NT2/D1 (cell line): ENCODE data around the gene FHAD1.

ENCODE experiments used
- DNase-seq: peaks from one replicate; pipeline ENCODE4 v3.0.0-alpha.2; 2011; ENCODE audit warnings: low read depth, low spot score
- H3K27me3 ChIP-seq: 2 replicates; pipeline ENCODE4 v1.6.0; 2011; ENCODE audit warnings: mild to moderate bottlenecking; ENCODE audit not compliant: insufficient read length, insufficient read depth
- H3K36me3 ChIP-seq: 2 replicates; pipeline ENCODE4 v1.6.1; 2011; ENCODE audit warnings: mild to moderate bottlenecking, low read length, mixed read lengths; ENCODE audit not compliant: insufficient read depth, insufficient read length
- H3K4me1 ChIP-seq: 2 replicates; pipeline ENCODE4 v1.5.1; 2011; ENCODE audit not compliant: insufficient read depth, insufficient read length
- H3K4me3 ChIP-seq: 2 replicates; pipeline ENCODE4 v1.5.1; 2011; ENCODE audit warnings: low read depth; ENCODE audit not compliant: insufficient read length
- H3K9ac ChIP-seq: 2 replicates; pipeline ENCODE4 v1.6.0; 2011; ENCODE audit warnings: low read depth; ENCODE audit not compliant: insufficient read length
- H3K9me3 ChIP-seq: 2 replicates; pipeline ENCODE4 v1.5.1; 2011; ENCODE audit warnings: mild to moderate bottlenecking, low read length; ENCODE audit not compliant: insufficient read depth
- SUZ12 ChIP-seq: IDR thresholded peaks from 2 replicates; pipeline ENCODE4 v1.6.1; 2011; ENCODE audit not compliant: insufficient read length, insufficient read depth; ENCODE audit errors: extremely low read depth
- YY1 ChIP-seq: IDR thresholded peaks from 2 replicates; pipeline ENCODE4 v1.6.1; 2011; ENCODE audit not compliant: insufficient read length, insufficient read depth
- ZNF274 ChIP-seq: IDR thresholded peaks from 2 replicates; pipeline ENCODE4 v1.6.1; 2011; ENCODE audit warnings: mild to moderate bottlenecking, low read depth, low read length

Gene FHAD1

DNA sequence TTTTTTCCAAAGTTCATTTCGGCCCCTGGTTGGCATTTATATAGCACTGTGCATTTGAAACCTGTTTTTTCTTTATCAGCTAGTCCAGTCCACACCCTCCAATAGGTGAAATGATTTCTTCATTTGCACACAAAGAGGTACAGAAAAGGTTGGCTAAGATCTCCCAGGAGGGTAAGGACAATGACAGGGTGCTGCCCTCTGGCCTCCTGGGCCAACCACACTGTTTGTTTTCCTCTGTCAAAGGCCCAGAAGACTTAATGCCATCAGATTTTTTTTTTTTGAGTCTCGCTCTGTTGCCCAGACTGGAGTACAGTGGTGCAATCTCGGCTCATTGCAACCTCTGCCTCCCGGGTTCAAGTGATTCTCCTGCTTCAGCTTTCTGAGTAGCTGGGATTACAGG, 92.5 kb downstream of the FHAD1 start:
- peaks cover 7% of the 10 kb centered on the region for H3K4me1 ChIP-seq
- H3K27me3 ChIP-seq: no peaks in the 10 kb centered on the region
- H3K9ac ChIP-seq: no peak overlapping the region
- H3K9me3 ChIP-seq: peaks cover 5% of the 10 kb centered on the region; the same call in 1 of the 2 replicates
- H3K36me3 ChIP-seq: no peaks in the 10 kb centered on the region
- no peak for TF ChIP-seq SUZ12
- no peak for TF ChIP-seq ZNF274
- TF ChIP-seq YY1: no peak
- H3K4me3 ChIP-seq: no peak overlapping the region
- no peak for DNase-seq

GRCh38 chr1:15341228-15341627, 94.2 kb downstream of the FHAD1 start:
- H3K4me3 ChIP-seq: no peak overlapping the region
- no peaks in the 10 kb centered on the region for H3K27me3 ChIP-seq
- H3K4me1 ChIP-seq: peaks cover 7% of the 10 kb centered on the region
- H3K9me3 ChIP-seq: peaks cover 5% of the 10 kb centered on the region; the same call in 1 of the 2 replicates
- H3K9ac ChIP-seq: no peak overlapping the region
- no peaks in the 10 kb centered on the region for H3K36me3 ChIP-seq
- TF ChIP-seq ZNF274: no peak
- no peak for TF ChIP-seq YY1
- TF ChIP-seq SUZ12: no peak
- no peak for DNase-seq

DNA sequence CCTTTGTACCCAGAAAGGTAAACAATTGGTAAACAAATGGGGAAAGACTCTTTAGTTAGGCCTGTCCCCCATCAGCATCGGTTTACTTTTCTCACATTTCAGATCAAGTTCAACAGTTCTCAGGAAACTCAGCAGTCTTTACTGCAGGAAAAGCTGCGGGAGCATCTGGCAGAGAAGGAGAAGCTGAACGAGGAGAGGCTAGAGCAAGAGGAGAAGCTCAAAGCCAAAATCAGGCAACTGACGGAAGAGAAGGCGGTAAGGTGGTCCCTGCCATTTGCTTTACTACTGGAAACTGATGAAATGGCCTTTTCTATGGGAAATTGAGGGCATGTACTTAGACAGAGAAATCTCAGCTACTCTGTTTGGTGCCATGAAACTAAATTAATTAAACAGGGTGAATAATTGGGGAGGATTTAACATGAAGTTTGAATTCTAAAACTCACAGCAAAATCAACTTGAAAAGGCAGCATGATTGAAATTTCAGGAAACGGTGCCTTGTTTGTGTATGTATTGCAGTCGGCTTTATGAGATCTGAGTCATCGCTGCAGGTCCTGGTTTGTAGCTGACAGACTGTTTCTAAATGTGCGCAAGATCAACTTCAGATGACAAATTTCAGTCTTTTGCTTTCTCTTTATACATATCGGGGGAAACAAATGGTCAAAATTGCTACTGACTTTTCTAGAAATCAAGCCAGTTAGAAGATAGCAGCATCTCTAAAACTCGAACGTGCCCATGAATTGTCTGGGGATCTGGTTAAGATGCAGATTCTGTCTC, 94.8 kb downstream of the FHAD1 start:
- Histone ChIP-seq H3K9ac (no peak overlapping the region), H3K27me3 (no peaks in the 10 kb centered on the region), H3K4me1 (peaks cover 7% of the 10 kb centered on the region), H3K9me3 (peaks cover 5% of the 10 kb centered on the region; the same call in 1 of the 2 replicates), H3K4me3 (no peak overlapping the region), H3K36me3 (no peaks in the 10 kb centered on the region)
- DNase-seq: no peak
- no peak for TF ChIP-seq YY1
- no peak for TF ChIP-seq SUZ12
- TF ChIP-seq ZNF274: no peak

DNA sequence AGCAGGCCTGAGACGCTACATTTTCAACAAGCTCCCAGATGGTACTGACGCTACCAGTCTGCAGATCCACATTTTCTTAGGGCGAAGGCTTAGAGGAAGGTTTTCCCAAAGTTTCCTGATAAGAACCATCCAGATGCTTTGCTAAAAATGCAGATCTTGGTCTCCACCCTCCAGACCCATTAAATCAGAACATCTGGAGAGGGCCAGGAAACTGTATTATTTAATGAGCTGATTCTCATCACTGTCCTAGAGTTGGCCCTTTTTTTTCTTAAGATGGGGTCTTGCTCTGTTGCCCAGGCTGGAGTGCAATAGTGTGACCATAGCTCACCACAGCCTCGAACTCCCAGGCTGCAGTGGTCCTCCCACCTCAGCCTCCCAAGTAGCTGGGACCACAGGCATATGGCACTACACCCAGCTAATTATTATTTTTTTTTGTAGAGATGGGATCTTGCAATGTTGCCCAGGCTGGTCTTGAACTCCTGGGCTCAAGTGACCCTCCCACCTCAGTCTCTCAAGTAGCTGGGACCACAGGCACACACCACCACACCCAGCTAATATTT, 95.5 kb downstream of the FHAD1 start:
- Histone ChIP-seq H3K9ac (no peak overlapping the region), H3K9me3 (peaks cover 5% of the 10 kb centered on the region; the same call in 1 of the 2 replicates), H3K27me3 (no peaks in the 10 kb centered on the region), H3K4me1 (peaks cover 7% of the 10 kb centered on the region), H3K36me3 (no peaks in the 10 kb centered on the region), H3K4me3 (no peak overlapping the region)
- no peak for DNase-seq
- no peak for TF ChIP-seq YY1
- no peak for TF ChIP-seq SUZ12
- no peak for TF ChIP-seq ZNF274

DNA sequence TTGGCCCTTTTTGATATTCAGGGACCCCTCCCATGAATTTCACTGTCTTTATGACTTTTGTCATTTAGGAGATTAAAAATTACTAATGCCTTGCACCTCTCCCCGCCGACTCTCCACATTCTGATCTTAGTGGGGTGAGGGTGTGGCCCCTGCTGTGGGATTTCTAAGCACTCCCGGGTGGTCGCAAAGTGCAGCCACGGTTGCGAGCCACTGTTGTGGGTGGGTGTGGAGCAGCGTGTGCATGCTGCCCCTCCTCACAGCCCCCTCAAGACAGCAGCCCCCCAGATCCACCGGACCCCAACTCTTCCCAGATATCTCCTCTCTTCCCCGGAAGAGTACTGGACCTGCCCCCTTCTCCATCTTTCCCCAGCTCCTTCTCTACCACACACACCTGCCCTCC, 96.1 kb downstream of the FHAD1 start:
- Histone ChIP-seq H3K9me3 (peaks cover 5% of the 10 kb centered on the region; the same call in 1 of the 2 replicates), H3K4me3 (no peak overlapping the region), H3K4me1 (peaks cover 3% of the 10 kb centered on the region), H3K36me3 (no peaks in the 10 kb centered on the region), H3K9ac (no peak overlapping the region), H3K27me3 (no peaks in the 10 kb centered on the region)
- no peak for DNase-seq
- TF ChIP-seq YY1 (no peak), ZNF274 (no peak), SUZ12 (no peak)

DNA sequence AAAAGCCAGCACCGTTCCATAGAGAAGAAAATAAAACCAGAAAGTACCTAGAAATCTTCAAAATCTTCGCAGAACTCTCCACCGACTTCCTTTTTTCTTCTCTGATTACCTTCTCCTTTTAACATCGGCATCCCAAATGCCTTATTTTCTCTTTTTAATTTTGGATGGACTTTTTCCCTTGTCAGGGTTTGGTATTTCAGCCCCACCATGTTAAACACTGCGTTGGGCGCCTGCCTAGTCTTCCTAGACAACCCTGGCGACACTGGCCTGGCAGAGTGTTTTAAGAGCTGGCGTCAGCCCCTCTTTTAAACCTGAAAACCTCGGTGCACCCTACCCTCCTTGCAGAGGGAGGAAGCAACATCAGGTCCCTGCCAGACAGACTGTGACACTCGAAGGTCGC, 96.7 kb downstream of the FHAD1 start:
- Histone ChIP-seq H3K4me3 (no peak overlapping the region), H3K4me1 (no peaks in the 10 kb centered on the region), H3K36me3 (no peaks in the 10 kb centered on the region), H3K27me3 (no peaks in the 10 kb centered on the region), H3K9me3 (peaks cover 5% of the 10 kb centered on the region; the same call in 1 of the 2 replicates), H3K9ac (no peak overlapping the region)
- no peak for TF ChIP-seq ZNF274
- no peak for TF ChIP-seq YY1
- TF ChIP-seq SUZ12: no peak
- DNase-seq: no peak

DNA sequence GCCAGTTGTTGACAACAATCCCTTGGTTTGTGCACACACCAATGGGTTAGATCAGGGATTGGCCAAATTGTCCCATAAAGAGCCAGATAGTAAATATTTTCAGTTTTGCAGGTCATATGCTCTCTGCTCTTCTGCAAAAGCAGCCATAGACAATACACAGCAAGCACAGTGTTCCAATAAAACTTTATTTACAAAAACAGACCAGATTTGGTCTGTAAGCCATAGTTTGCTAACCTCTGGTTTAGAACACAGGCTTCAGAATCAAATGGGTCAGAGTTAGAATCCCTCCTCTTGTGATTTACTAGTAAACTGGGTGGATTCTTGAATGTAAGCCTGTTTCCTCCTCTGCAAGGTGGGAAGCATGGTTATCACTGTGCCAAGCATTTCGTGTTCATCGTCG, 97.4 kb downstream of the FHAD1 start:
- Histone ChIP-seq H3K4me1 (no peaks in the 10 kb centered on the region), H3K9ac (no peak overlapping the region), H3K36me3 (no peaks in the 10 kb centered on the region), H3K27me3 (no peaks in the 10 kb centered on the region), H3K9me3 (peaks cover 5% of the 10 kb centered on the region; the same call in 1 of the 2 replicates), H3K4me3 (no peak overlapping the region)
- DNase-seq: no peak
- TF ChIP-seq ZNF274 (no peak), YY1 (no peak), SUZ12 (no peak)
